Fibroblast of skin of left biceps (primary cell): ENCODE results near the gene NELL2.
"Not testable (repeated sequence)": the region's sequence is repeated elsewhere in the genome, so short reads cannot be mapped to it uniquely, and the experiment has no call there.

Source experiments
- DNase-seq, 2 experiments: peaks; one replicate each; pipeline ENCODE4 v3.0.0-alpha.2; 2013; ENCODE audit warnings: low read depth in 2 of 2

NELL2 gene

DNA sequence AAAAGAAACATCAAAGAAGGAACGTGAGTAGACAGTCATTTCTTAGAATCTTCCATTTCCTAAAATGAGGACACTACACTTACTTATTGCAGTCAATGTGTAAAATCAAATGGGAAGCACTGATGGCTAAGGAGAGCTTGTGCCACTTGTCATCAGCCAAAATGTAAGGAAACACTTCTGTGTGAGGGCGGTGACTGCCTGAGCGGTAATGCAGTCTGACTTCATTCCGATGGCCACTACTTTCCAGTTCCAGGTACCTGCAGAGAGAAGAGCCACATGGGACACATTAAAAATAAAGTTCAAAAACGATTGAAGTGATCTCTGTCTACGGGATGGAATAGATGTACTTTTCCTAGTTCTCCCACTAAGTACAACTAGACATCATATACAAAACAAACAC is 96.3 kb downstream of the NELL2 start:
- DNase-seq, result no peak

DNA sequence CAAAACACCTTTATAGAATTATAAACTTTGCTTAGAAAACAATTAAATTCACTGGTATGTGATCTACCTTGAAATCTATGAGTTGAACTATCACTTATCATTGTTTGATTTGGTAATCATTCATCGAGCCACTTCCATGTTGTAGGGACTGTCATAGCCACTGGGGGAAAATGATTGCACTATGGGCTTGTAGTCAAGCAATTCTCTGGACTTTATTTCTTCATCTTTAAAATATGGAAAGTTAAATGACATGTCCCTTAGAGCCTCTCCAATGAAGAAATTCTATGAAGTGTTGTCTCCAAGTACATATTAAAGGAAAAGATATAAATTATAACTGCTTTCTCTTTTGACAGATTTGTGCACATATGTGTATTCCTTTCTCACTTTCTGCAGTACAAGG is 97.3 kb downstream of the NELL2 start:
- DNase-seq, result no peak

DNA sequence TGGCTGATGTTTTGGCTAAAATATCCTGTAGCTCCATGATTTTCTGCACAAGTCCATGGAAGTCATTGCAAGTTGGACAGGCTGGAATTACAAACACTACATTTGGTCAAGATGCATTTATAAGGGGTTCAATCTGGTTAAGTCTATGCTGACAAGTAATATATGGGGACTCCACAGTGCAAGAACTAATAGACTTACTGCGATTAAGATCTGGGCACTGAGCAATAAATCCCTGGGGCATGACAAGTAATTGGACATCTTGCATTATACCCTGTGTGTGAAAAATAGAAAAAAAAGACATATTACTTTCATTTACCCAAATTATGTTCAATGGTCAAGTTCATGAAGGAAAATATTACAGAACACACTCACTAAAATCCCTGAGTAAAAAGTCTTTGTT is 99.1 kb downstream of the NELL2 start:
- DNase-seq, result no peak

DNA sequence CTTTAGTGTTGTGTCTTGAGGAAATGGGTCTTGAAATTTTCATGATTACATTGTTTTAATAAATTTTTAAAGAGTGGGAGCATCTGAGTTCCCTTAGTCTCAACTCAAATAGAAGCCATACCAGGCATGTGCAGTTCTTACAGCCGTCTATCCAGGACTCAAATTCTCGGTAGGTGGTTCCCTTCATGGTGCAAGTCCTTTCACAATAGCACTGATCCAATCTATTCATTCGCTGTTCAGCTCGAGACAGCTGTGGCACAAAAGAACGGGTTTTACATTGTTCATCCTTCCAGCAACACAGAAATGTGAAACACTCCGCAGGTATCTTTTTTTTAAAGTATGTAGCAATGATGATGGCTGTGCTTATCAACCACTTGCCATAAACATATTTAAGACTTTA is 100.2 kb downstream of the NELL2 start:
- DNase-seq, result no peak

DNA sequence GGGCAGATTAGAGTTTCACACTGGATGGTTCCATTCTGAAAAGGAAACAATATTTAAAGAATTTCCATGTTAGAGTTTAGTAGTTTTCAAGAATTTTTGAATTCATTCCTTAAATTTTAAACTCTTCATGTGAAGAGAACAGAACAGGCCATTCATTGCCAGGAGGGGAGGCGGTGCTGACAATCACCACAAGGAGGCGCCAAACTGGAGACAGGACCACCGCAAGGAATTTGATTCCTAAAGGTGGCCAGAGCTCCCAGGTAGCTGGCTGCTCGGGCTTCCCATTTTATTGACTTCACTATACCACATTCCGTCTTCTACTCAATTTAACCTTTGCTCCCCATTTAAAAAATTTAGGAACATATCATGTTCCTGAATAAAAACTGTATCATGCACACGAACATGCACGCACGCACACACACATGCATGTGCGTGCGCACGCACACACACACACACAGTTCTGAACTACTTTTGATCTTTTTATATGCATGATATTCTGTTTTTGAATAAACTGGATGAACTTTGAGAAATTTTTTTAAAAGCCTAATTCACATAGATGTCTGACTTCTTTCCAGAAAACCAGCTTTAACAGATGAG is 101.2 kb downstream of the NELL2 start:
- no peak for DNase-seq

GRCh38 chr12:44771485-44772021 is 104.6 kb downstream of the NELL2 start:
- no peak for DNase-seq

DNA sequence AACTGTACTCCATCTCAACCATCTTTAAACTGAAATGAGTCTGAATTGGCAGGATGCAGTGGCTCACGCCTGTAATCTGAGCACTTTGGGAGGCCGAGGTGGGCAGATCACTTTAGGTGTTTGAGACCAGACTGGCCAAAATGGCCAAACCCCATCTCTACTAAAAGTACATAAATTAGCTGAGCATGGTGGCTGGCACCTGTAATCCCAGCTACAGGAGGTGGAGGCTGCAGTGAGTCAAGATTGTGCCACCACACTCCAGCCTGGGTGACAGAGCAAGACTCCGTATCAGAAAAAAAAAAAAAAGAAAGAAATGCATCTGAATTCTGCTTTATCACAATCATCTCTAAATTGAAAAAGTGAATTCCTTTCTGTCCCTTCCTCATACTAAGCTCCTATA is 110.3 kb downstream of the NELL2 start:
- DNase-seq, result no peak

GRCh38 chr12:44763021-44763420 is 113.1 kb downstream of the NELL2 start:
- no peak for DNase-seq

GRCh38 chr12:44759289-44759688 is 116.8 kb downstream of the NELL2 start:
- no peak for DNase-seq

DNA sequence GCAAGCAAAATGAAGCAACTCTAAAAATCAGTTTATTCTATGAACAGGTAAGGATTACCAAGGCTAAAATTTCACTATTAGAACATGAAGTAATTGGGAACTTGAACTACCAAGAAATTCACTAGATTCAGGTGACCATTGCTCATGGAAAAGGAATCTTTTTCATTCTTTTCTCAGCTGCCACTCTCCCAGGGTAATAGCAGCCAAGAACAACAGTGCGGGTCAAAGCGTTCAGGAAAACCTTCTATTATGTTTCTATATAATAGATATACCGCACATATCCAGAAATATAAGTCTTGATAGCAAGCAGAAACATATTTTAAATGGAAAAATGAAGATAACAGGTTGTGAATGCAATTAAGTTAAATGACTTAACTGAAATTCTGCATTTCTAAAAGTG is 125.6 kb downstream of the NELL2 start:
- no peak for DNase-seq

GRCh38 chr12:44749566-44749965 is 126.5 kb downstream of the NELL2 start:
- DNase-seq, result no peak

- no peak for DNase-seq
Measured at GRCh38 chr12:44748950-44749468, 127.1 kb downstream of the NELL2 start.

DNA sequence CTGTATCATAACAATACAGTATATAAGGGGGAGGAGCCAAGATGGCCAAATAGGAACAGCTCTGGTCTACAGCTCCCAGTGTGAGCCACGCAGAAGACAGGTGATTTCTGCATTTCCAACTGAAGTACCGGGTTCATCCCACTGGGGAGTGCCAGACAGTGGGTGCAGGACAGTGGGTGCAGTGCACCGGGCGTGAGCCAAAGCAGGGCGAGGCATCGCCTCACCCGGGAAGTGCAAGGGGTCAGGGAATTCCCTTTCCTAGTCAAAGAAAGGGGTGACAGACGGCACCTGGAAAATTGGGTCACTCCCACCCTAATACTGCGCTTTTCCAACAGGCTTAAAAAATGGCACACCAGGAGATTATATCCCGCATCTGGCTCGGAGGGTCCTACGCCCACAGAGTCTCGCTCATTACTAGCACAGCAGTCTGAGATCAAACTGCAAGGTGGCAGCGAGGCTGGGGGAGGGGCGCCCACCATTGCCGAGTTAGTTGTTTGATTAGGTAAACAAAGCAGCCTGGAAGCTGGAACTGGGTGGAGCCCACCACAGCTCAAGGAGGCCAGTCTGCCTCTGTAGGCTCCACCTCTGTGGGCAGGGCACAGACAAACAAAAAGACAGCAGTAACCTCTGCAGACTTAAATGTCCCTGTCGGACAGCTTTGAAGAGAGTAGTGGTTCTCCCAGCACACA is 134.7 kb downstream of the NELL2 start:
- DNase-seq, result not testable (repeated sequence)

GRCh38 chr12:44738051-44738450 is 138.1 kb downstream of the NELL2 start:
- no peak for DNase-seq

DNA sequence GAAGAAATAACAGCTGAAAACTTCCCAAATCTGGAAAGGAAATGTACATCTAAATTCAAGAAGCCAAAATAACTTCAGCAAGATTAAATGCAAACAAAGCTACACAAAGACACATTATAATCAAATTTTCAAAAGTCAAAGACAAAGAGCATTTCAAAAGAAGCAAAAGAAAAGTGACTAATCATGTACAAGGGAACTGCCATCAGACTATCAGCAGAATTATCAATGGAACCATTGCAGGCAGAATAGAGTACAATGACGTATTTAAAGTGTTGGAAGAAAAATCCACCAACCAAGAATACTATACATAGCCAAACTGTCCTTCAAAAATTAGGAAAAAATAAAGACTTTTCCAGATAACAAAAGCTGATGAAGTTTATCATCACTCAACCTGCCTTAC is 147.5 kb downstream of the NELL2 start:
- no peak for DNase-seq

DNA sequence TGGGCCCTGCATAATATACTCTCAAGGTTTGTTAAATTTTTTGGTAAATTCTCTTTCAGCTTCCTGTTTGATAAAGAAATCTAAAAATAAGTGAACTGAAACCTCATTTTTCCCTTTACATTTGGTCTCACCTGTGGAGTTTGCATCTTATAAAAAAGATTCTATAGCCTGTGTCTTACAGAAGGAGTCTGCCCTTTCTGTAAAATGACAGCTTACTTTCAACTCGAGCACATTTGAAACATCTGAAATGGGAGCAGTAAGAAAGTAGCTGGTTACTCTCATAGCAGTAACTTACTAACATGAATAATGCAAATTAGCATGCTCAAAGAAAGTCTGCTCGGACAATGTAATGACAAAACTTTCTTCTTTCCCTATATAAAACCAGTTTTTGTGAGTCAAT is 155.8 kb downstream of the NELL2 start:
- no peak for DNase-seq

DNA sequence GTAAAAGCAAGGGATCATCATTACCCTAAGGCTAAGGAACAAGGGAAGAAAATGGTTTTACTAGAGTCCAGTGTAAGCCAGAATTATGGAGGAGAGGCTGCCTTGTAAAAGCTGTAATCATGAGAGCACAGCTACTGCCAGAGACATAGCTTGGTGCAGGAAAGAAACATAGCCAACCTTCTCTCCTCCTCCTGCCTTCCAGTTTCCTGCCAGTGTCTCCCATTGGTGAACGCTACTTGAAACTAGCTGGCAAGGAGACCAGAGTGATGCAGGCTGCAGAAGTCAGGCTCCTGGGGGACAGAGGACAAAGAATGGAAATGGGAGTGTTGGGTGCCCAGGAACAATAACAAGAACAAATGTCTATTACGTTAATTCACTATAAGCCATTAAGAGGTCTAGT is 158.5 kb downstream of the NELL2 start:
- no peak for DNase-seq

- no peak for DNase-seq
Measured at GRCh38 chr12:44716711-44717110, 159.4 kb downstream of the NELL2 start.

DNA sequence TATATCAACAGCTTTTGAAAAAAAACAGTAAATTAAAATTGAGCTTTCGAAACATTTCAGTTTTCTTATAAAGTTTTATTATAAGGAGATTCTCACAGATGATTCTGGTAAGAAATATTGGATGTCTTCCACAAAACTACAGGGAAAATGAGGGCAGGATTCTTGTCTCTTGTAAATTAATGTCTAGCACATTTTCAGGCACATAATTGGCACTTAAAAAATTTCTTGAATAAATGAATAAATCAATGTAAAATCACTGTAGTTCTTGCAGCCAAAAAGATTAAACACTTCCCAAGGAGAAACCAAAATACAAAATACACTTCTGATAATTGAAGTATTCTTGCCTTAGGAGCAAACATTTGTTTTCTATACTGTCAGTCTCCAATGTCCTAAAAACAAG is 164.4 kb downstream of the NELL2 start:
- DNase-seq, result no peak

DNA sequence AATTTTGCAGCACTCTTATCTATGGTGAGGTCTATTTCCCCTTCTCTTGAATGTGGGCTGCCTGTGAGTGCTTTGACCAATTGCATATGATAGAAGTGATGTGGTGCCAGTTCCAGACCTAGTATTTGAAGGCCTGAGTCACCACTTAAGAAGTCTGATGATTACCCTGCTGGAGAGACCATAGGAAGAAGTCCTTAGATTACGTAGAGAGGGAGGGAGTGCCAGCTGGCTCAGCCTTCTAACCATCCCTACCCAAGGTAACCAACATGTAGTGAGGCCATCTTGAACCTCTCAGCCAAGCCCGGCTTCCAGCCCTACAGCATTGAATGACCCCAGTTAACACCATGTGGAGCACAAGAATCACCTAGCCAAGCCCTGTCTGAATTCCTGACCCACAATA is 166.9 kb downstream of the NELL2 start:
- no peak for DNase-seq

DNA sequence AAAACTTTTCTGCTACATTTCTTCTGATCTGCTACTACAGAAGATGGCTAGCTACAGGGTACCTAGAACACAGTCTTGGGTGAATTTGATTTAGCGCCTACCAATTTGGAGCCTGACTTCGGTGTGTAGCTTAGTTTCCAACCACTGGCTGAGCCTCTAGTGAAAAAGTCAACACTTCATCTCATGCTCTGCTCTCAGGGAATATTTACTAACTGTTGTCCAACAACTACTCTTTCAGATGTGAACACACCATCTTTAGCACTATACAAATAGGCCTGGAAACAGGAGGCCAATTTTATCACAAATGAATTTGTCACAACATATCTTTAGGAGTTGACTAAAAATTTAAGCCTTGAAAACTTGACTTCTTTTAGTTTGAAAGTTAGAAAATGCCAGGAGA is 167.9 kb downstream of the NELL2 start:
- no peak for DNase-seq

- no peak for DNase-seq
Measured at GRCh38 chr12:44703182-44703910, 172.8 kb downstream of the NELL2 start.

GRCh38 chr12:44697511-44697910 is 178.6 kb downstream of the NELL2 start:
- no peak for DNase-seq
